Caco-2 (cell line): ENCODE results near the gene AFF4. TPM values are rescaled to one million over a fixed set of nuclear protein-coding genes. Genes with fewer than 3 reads are reported as not detected.

ENCODE experiments used
- BruUV-seq: library from RNA; stranded (reverse); fragments of 400-500 nt; replicated peaks from 2 replicates; lab custom pipeline; 2021; lab: Mats Ljungman, UMichigan
- CTCF ChIA-PET: fragments of 300-600 bp; sonication (Branson Sonifier 250); formaldehyde crosslinking; loops from one replicate; lab custom pipeline; 2022; ENCODE audit warnings: antibody characterized with exemption; lab: Charles Lee
- POLR2A ChIA-PET: fragments of 300-600 bp; sonication (Branson Sonifier 250); formaldehyde crosslinking; loops from one replicate; lab custom pipeline; 2022; ENCODE audit warnings: antibody characterized with exemption; lab: Charles Lee
- DNase-seq, 2 experiments: peaks; one replicate each; pipeline versions ENCODE4 v3.0.0 to v3.0.0-alpha.2; 2020 to 2022
- H3K27me3 ChIP-seq: replicated peaks from 2 replicates; pipeline ENCODE4 v1.6.0; 2011; ENCODE audit warnings: low read length; ENCODE audit not compliant: control insufficient read depth, insufficient read depth
- H3K36me3 ChIP-seq: 2 replicates; pipeline ENCODE4 v1.5.1; 2011; ENCODE audit warnings: low read length; ENCODE audit not compliant: control insufficient read depth, insufficient read depth
- H3K4me1 ChIP-seq: fragments of 250-450 bp; sonication (Bioruptor Pico); 2 replicates; pipeline ENCODE4 v1.5.1; 2020; ENCODE audit warnings: mild to moderate bottlenecking
- H3K4me3 ChIP-seq: 2 replicates; pipeline ENCODE4 v1.5.1; 2011; ENCODE audit warnings: low read depth, mild to moderate bottlenecking, control low read depth, low read length
- H3K9me3 ChIP-seq: fragments of 250-450 bp; sonication (Bioruptor Pico); 2 replicates; pipeline ENCODE4 v1.5.1; 2020; ENCODE audit warnings: mild to moderate bottlenecking, moderate library complexity
- H3K27ac Mint-ChIP-seq: one replicate; pipeline ENCODE4 v1.8.0; 2022; ENCODE audit warnings: mixed read lengths; ENCODE audit not compliant: unreplicated experiment
- H3K27me3 Mint-ChIP-seq: one replicate; pipeline ENCODE4 v1.8.0; 2022; ENCODE audit warnings: mixed read lengths; ENCODE audit not compliant: insufficient read depth, unreplicated experiment
- H3K36me3 Mint-ChIP-seq: one replicate; pipeline ENCODE4 v1.8.0; 2022; ENCODE audit warnings: mild to moderate bottlenecking, mixed read lengths; ENCODE audit not compliant: insufficient read depth, unreplicated experiment
- H3K4me1 Mint-ChIP-seq: one replicate; pipeline ENCODE4 v1.8.0; 2022; ENCODE audit warnings: low read depth, mixed read lengths; ENCODE audit not compliant: unreplicated experiment
- H3K4me3 Mint-ChIP-seq: one replicate; pipeline ENCODE4 v1.8.0; 2022; ENCODE audit warnings: mild to moderate bottlenecking, moderate library complexity, mixed read lengths; ENCODE audit not compliant: unreplicated experiment
- H3K9me3 Mint-ChIP-seq: one replicate; pipeline ENCODE4 v1.8.0; 2022; ENCODE audit warnings: mixed read lengths; ENCODE audit not compliant: unreplicated experiment
- CTCF ChIP-seq, 2 experiments: fragments of 200-600 bp in 1 of 2; IDR thresholded peaks; 1 replicate in 1 of 2; 2 replicates in 1 of 2; pipeline versions ENCODE4 v1.5.1 to v1.8.0; 2011 to 2022; ENCODE audit warnings: antibody characterized with exemption in 1 of 2, control low read depth in 1 of 2, inconsistent platforms in 1 of 2, low read depth in 1 of 2, low read length in 1 of 2, mild to moderate bottlenecking in 1 of 2, moderate library complexity in 1 of 2; ENCODE audit not compliant: insufficient read depth in 1 of 2, severe bottlenecking in 1 of 2, unreplicated experiment in 1 of 2
- intact Hi-C: fragments of 100-400 bp; cut with micrococcal nuclease; formaldehyde crosslinking; loops from one replicate; pipeline ENCODE4 v1.10.0; 2022; ENCODE audit not compliant: unreplicated experiment
- total RNA-seq: library from RNA; stranded (reverse); gene quantifications from 2 replicates; pipeline ENCODE4 v1.2.3, GENCODE V29; 2022

The AFF4 gene
- total RNA-seq, 1 experiment from 2014 or later: 63.9 TPM

DNA sequence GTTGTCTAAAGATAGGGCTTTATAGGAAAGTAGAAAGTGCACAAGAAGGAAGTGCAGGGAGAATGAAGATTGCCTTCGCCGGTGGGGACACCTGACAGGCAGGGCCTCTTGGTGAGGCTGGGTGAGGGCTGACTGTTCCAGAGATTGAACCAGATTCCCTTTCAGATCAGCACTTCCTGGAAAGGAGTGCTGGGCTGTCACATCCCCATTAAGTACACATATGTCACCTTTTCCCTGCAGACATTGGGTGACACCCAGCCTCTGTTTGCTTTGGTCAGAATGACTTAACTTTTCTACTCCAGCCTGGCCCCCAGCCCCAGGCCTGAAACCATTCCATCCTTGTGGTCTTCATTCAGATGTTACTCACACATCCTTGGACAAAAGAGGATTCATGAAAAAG, 125.6 kb downstream of the AFF4 start:
- Mint-ChIP-seq H3K27ac (peak overlapping the region; percentile 83), H3K9me3 (no peaks in the 10 kb centered on the region), H3K4me1 (peaks cover 35% of the 10 kb centered on the region), H3K36me3 (peaks cover 7% of the 10 kb centered on the region), H3K27me3 (no peaks in the 10 kb centered on the region), H3K4me3 (no peak overlapping the region)
- peak in 1 of 2 experiments; percentile 36 for DNase-seq
- CTCF ChIA-PET: interaction anchor here (0.9 kb wide), 1 partner anchor 8 kb away, joined by 3 read pairs; the partner anchor contains the start of gene SHROOM1
- Histone ChIP-seq H3K36me3 (no peaks in the 10 kb centered on the region), H3K4me1 (peaks cover 37% of the 10 kb centered on the region), H3K27me3 (no peaks in the 10 kb centered on the region), H3K4me3 (no peak overlapping the region), H3K9me3 (no peaks in the 10 kb centered on the region)
- BruUV-seq: no TSS peak
- POLR2A ChIA-PET: interaction anchor here (0.7 to 0.9 kb wide), 2 partner anchors 281 kb away, joined by 3 read pairs; partner anchors contain the start of gene RAD50
- TF ChIP-seq CTCF (IDR thresholded peaks at IDR 0.05; ENCODE audit: insufficient read depth in 1 of 2, low read depth in 1 of 2, low read length in 1 of 2, severe bottlenecking in 1 of 2, unreplicated experiment in 1 of 2): no peak
- intact Hi-C loops: loop anchor here (2.0 kb wide), 1 partner anchor 29 kb away; the partner anchor contains the start of genes GDF9 and UQCRQ

GRCh38 chr5:132836852-132837251, 126.6 kb downstream of the AFF4 start:
- H3K27ac Mint-ChIP-seq: no peak overlapping the region
- no peak for DNase-seq
- H3K27me3 ChIP-seq: no peaks in the 10 kb centered on the region
- CTCF ChIA-PET: no interaction called here
- intact Hi-C loops: no loop called here
- POLR2A ChIA-PET: interaction anchor here (0.7 kb wide), 1 partner anchor 280 kb away, joined by 3 read pairs; the partner anchor contains the start of gene RAD50
- BruUV-seq: no TSS peak
- peaks cover 37% of the 10 kb centered on the region for H3K4me1 ChIP-seq
- H3K36me3 ChIP-seq: no peaks in the 10 kb centered on the region
- no peak overlapping the region for H3K4me3 ChIP-seq
- H3K9me3 ChIP-seq: no peaks in the 10 kb centered on the region
- H3K4me1 Mint-ChIP-seq: peaks cover 35% of the 10 kb centered on the region
- TF ChIP-seq CTCF (IDR thresholded peaks at IDR 0.05; ENCODE audit: insufficient read depth in 1 of 2, low read depth in 1 of 2, low read length in 1 of 2, severe bottlenecking in 1 of 2, unreplicated experiment in 1 of 2): no peak
- no peak overlapping the region for H3K4me3 Mint-ChIP-seq
- no peaks in the 10 kb centered on the region for H3K9me3 Mint-ChIP-seq
- no peaks in the 10 kb centered on the region for H3K27me3 Mint-ChIP-seq
- peaks cover 7% of the 10 kb centered on the region for H3K36me3 Mint-ChIP-seq

GRCh38 chr5:132834057-132834456, 129.4 kb downstream of the AFF4 start:
- H3K9me3 Mint-ChIP-seq: no peaks in the 10 kb centered on the region
- Histone ChIP-seq H3K9me3 (no peaks in the 10 kb centered on the region), H3K36me3 (no peaks in the 10 kb centered on the region), H3K4me1 (peaks cover 29% of the 10 kb centered on the region), H3K4me3 (no peak overlapping the region), H3K27me3 (no peaks in the 10 kb centered on the region)
- CTCF ChIA-PET: no interaction called here
- H3K27ac Mint-ChIP-seq: no peak overlapping the region
- POLR2A ChIA-PET: no interaction called here
- DNase-seq: no peak
- BruUV-seq: no TSS peak
- TF ChIP-seq CTCF (IDR thresholded peaks at IDR 0.05; ENCODE audit: insufficient read depth in 1 of 2, low read depth in 1 of 2, low read length in 1 of 2, severe bottlenecking in 1 of 2, unreplicated experiment in 1 of 2): no peak
- no peak overlapping the region for H3K4me3 Mint-ChIP-seq
- peaks cover 13% of the 10 kb centered on the region for H3K36me3 Mint-ChIP-seq
- peaks cover 17% of the 10 kb centered on the region for H3K4me1 Mint-ChIP-seq
- intact Hi-C loops: no loop called here
- no peaks in the 10 kb centered on the region for H3K27me3 Mint-ChIP-seq
